Panc1 (cell line): ENCODE measurements around the gene DMRT3. TPM values are rescaled to one million over a fixed set of nuclear protein-coding genes. Genes with fewer than 3 reads are reported as not detected.

Source experiments
- ATAC-seq: fragments of 200-7000 bp; cut with Tn5 transposase; 2 replicates; pipeline ENCODE4 v1.9.1; 2020; ENCODE audit warnings: mild to moderate bottlenecking, moderate library complexity
- BruUV-seq: library from RNA; stranded (reverse); fragments of 400-500 nt; replicated peaks from 2 replicates; lab custom pipeline; 2021; lab: Mats Ljungman, UMichigan
- CTCF ChIA-PET: fragments of 300-600 bp; sonication (Branson Sonifier 250); formaldehyde crosslinking; loops from one replicate; lab custom pipeline; 2022; ENCODE audit warnings: antibody characterized with exemption; lab: Charles Lee
- POLR2A ChIA-PET: fragments of 300-600 bp; sonication (Branson Sonifier 250); formaldehyde crosslinking; loops from one replicate; lab custom pipeline; 2022; ENCODE audit warnings: antibody characterized with exemption; lab: Charles Lee
- DNase-seq: peaks from one replicate; pipeline ENCODE4 v3.0.0-alpha.2; 2010; ENCODE audit warnings: low read depth, low spot score
- H3K27ac ChIP-seq: 2 replicates; pipeline ENCODE4 v1.5.1; 2011; ENCODE audit warnings: mild to moderate bottlenecking, low read length, inconsistent platforms
- H3K27me3 ChIP-seq: fragments of 200-500 bp; sonication (Bioruptor generic); 2 replicates; pipeline ENCODE4 v1.6.0; 2014; ENCODE audit warnings: low read length, inconsistent platforms; ENCODE audit not compliant: control insufficient read depth, insufficient read depth
- H3K36me3 ChIP-seq: fragments of 200-500 bp; sonication (Bioruptor generic); 2 replicates; pipeline ENCODE4 v1.5.1; 2014; ENCODE audit warnings: inconsistent platforms, mild to moderate bottlenecking, low read length, moderate library complexity; ENCODE audit not compliant: control insufficient read depth, insufficient read depth
- H3K4me1 ChIP-seq: 2 replicates; pipeline ENCODE4 v1.5.1; 2011; ENCODE audit warnings: inconsistent platforms, mild to moderate bottlenecking, low read length, moderate library complexity; ENCODE audit not compliant: control insufficient read depth, insufficient read depth
- H3K4me3 ChIP-seq, 2 experiments: 2 replicates each; pipeline ENCODE4 v1.5.1; 2011 to 2012; ENCODE audit warnings: low read depth in 2 of 2, low read length in 2 of 2, mild to moderate bottlenecking in 2 of 2, inconsistent platforms in 1 of 2, moderate library complexity in 1 of 2
- H3K9me3 ChIP-seq: fragments of 200-500 bp; sonication (Bioruptor generic); 2 replicates; pipeline ENCODE4 v1.5.1; 2014; ENCODE audit warnings: low read depth, mild to moderate bottlenecking, inconsistent platforms, low read length, moderate library complexity; ENCODE audit not compliant: control insufficient read depth, insufficient read depth
- POLR2AphosphoS5 ChIP-seq: IDR thresholded peaks from 2 replicates; pipeline ENCODE4 v1.6.1; 2012; ENCODE audit warnings: mild to moderate bottlenecking, low read depth, low read length, moderate library complexity
- REST ChIP-seq, 2 experiments: IDR thresholded peaks; 2 replicates each; pipeline ENCODE4 v1.6.1; 2011 to 2012; ENCODE audit warnings: low read depth in 2 of 2, control low read depth in 1 of 2, low read length in 1 of 2, mild to moderate bottlenecking in 1 of 2, moderate library complexity in 1 of 2; ENCODE audit not compliant: insufficient read depth in 1 of 2
- SIN3A ChIP-seq: IDR thresholded peaks from 2 replicates; pipeline ENCODE4 v1.6.1; 2012; ENCODE audit warnings: low read depth, mild to moderate bottlenecking, low read length, moderate library complexity, borderline replicate concordance; ENCODE audit not compliant: insufficient read depth
- TCF7L2 ChIP-seq: IDR thresholded peaks from 2 replicates; pipeline ENCODE4 v1.6.1; 2011; ENCODE audit warnings: mild to moderate bottlenecking, low read depth, low read length, inconsistent platforms
- in situ Hi-C: cut with HindIII; loops from 2 replicates; pipeline ENCODE4 v1.10.0; 2016; ENCODE audit warnings: low sequenced_read_pairs, low pct_unique_long_range_greater_than_20kb
- intact Hi-C: fragments of 100-400 bp; cut with micrococcal nuclease; formaldehyde crosslinking; loops from one replicate; pipeline ENCODE4 v1.10.0; 2022; ENCODE audit not compliant: unreplicated experiment
- total RNA-seq: library from RNA; stranded (reverse); gene quantifications from one replicate; pipeline ENCODE4 v1.2.1, GENCODE V29; 2021; ENCODE audit not compliant: unreplicated experiment
- TF ChIP-seq, protein P1 (sequence below): fragments of 450-650 bp; IDR thresholded peaks from 2 replicates; pipeline ENCODE4 v1.5.1; 2017; ENCODE audit warnings: mild to moderate bottlenecking

The DMRT3 gene
- total RNA-seq, 1 experiment from 2014 or later: not detected

DNA sequence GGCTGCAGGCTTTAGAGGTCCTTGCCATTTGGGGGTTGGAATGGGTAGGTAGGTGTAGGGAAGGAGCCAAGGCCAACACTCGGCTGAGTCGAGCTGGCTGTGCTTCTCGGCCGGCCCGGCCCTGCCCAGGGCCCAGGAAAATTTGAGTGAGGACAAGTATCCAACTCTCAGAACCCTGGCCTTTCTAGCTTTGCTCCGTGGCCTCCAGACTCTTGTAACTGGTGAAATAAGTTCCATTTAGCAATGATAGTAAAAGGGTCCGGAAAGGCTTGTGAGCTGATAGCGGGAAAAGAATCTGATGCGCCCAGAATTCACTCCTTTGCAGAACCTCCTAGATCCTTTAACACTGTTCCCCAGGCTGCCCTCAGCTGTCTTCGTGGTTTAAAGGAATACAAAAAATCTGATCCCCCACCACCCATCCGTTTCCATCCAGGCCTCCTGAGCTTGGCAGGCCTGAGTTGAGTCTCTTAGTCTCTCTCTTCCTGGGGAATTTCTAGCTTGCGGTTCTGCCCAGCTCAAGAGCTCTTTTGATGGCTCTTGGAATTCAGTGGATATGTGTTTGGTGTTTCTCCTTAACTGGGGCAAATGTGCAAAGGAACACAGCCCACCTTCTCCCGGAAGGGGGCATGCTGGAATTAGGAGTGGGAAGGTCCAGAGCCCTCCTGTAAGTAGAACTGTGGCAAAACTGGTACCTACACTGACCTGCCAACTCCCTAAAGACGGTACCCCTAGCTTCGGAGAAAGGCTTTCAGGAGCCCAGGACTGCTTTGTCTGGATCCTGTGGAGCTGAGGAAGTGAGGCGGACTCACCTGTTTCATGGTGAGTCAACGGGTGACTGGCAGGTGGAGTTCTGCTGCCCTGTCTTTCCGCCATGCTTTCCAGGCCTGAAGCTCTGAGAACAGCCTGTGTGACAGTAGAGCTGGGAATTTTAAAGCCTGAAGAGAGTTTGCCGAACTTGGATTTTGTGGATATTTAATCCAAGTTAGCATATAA lies 1.7 kb downstream of the DMRT3 start:
- intact Hi-C loops (no loop called here), in situ Hi-C loops (no loop called here)
- Histone ChIP-seq H3K9me3 (no peaks in the 10 kb centered on the region), H3K36me3 (no peaks in the 10 kb centered on the region), H3K4me1 (no peaks in the 10 kb centered on the region), H3K27me3 (no peaks in the 10 kb centered on the region), H3K27ac (no peak overlapping the region), H3K4me3 (no peak overlapping the region)
- CTCF ChIA-PET: interaction anchor here (1.1 kb wide), 2 partner anchors 96 to 145 kb away, joined by 3 to 4 read pairs; no protein-coding TSS in a partner anchor
- POLR2A ChIA-PET: no interaction called here
- DNase-seq: no peak
- BruUV-seq: no TSS peak
- ATAC-seq: no peak
- TF ChIP-seq TCF7L2: no peak
- no peak for TF ChIP-seq POLR2AphosphoS5
- TF ChIP-seq, protein P1, sequence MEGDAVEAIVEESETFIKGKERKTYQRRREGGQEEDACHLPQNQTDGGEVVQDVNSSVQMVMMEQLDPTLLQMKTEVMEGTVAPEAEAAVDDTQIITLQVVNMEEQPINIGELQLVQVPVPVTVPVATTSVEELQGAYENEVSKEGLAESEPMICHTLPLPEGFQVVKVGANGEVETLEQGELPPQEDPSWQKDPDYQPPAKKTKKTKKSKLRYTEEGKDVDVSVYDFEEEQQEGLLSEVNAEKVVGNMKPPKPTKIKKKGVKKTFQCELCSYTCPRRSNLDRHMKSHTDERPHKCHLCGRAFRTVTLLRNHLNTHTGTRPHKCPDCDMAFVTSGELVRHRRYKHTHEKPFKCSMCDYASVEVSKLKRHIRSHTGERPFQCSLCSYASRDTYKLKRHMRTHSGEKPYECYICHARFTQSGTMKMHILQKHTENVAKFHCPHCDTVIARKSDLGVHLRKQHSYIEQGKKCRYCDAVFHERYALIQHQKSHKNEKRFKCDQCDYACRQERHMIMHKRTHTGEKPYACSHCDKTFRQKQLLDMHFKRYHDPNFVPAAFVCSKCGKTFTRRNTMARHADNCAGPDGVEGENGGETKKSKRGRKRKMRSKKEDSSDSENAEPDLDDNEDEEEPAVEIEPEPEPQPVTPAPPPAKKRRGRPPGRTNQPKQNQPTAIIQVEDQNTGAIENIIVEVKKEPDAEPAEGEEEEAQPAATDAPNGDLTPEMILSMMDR: no peak
- TF ChIP-seq SIN3A: no peak

DNA sequence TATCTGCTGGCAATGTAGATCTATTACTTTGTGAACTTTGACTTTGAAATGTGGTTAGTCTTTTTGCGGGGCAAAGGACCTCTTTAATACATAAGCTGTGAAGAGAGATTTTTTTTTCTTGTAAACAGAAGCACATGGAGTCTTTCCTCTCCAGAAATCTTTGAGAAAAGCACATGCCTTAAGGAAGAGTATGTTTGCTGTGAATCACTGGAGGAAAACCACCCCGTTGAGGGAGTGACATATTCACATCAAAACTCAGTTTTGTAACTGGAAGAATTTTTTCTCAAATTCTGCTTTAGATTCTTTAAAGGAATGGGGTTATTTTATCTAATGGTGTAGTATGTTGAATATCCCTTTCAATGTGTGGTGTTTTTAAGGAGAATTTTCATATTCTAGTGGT lies 3.5 kb downstream of the DMRT3 start:
- ATAC-seq (no peak), DNase-seq (no peak)
- no TSS peak for BruUV-seq
- no peaks in the 10 kb centered on the region for H3K27me3 ChIP-seq
- no peaks in the 10 kb centered on the region for H3K9me3 ChIP-seq
- POLR2A ChIA-PET: no interaction called here
- H3K36me3 ChIP-seq: no peaks in the 10 kb centered on the region
- intact Hi-C loops: no loop called here
- no peak overlapping the region for H3K27ac ChIP-seq
- CTCF ChIA-PET: no interaction called here
- H3K4me1 ChIP-seq: no peaks in the 10 kb centered on the region
- H3K4me3 ChIP-seq: no peak overlapping the region
- no peak for TF ChIP-seq SIN3A
- TF ChIP-seq POLR2AphosphoS5: no peak
- TF ChIP-seq REST (IDR thresholded peaks at IDR 0.05; ENCODE audit: insufficient read depth in 1 of 2, low read depth in 2 of 2, low read length in 1 of 2): no peak
- no peak for TF ChIP-seq TCF7L2
- TF ChIP-seq, protein P1: no peak
- in situ Hi-C loops: no loop called here
